ENCODE measurements around the gene SMC6.

SMC6 gene

DNA sequence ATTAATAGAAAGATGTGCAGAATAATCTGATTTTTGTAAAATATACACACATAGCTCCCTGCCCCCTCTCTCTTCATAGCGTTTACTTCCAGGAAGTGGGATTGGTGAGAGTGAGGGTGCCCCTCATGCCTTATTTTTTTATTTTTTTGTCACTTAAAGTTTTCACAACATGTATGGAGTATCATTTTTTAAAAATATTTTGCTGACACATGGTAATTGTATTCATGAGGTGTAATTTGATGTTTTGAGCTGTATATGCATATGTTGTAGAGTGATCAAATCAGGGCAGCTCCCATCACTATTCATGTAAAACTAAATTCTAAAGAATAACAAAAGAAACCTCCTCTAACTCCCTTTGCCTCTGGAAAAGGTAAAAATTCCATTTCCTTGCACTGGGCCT is 138.5 kb downstream of the SMC6 start:
- DNase-seq, result no peak

DNA sequence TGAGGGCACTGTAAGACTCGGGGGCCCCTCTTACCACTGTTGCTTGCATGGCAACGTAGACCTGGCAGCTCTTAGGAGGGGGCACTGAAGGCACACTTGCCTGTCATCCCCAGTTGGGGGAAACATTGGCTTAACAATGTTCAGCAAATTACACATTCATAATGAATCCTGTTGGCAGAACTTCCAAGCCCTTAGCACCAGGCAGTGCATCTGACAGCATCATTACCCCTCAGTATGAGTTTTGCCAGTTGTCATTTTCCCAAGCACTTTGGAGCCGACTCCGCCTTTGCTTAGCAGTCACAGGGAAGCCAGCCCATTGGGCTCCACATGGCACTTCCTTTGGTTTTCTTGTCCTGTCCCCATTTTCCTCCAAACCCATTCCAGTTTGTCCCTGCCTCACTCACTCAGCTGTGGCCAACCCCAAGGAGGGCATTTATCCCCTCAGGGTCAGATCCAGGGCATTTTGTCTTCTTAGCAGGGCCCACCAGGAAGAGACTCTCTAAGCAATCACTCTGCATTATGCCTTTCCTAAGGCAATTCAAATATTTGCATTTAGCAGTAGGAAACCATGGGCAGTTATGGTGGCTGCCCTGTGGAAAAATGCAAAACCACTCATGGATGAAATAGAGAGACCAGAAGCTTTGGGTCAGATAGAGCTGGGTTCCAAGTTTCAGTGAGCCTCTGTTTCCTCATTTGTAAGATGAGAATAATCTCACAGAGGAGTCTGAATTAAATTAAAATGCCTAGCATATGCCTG is 139.3 kb downstream of the SMC6 start:
- no peak for DNase-seq

All from fibroblast of upper back skin (primary cell).